ENCODE results near the gene ORAI1.
"Not testable (repeated sequence)": the region's sequence is repeated elsewhere in the genome, so short reads cannot be mapped to it uniquely, and the experiment has no call there.

Gene ORAI1

GRCh38 chr12:121626087-121626852 is at the start of gene ORAI1:
Gene ORAI1, plus strand, starts transcription at chr12:121626530.
- FAIRE-seq (no peak), DNase-seq (ENCODE audit: low spot score) (peak; percentile 97)

GRCh38 chr12:121576851-121577391 is 49.4 kb upstream of the ORAI1 start:
- FAIRE-seq (no peak), DNase-seq (ENCODE audit: low spot score) (no peak)

GRCh38 chr12:121577443-121578180 is 48.7 kb upstream of the ORAI1 start:
- DNase-seq (ENCODE audit: low spot score) (no peak), FAIRE-seq (no peak)

GRCh38 chr12:121578230-121579189 is 47.8 kb upstream of the ORAI1 start:
- FAIRE-seq (no peak), DNase-seq (ENCODE audit: low spot score) (no peak)

- DNase-seq (ENCODE audit: low spot score) (no peak), FAIRE-seq (no peak)
Measured at GRCh38 chr12:121579190-121579791, 47.0 kb upstream of the ORAI1 start.

- DNase-seq (ENCODE audit: low spot score) (peak; percentile 70), FAIRE-seq (no peak)
Measured at GRCh38 chr12:121579981-121580868, 46.1 kb upstream of the ORAI1 start.

- FAIRE-seq, result no peak
- DNase-seq (ENCODE audit: low spot score), result no peak
Measured at GRCh38 chr12:121580959-121581685, 45.2 kb upstream of the ORAI1 start, which contains the start of gene KDM2B. Gene KDM2B, minus strand, starts transcription at chr12:121581023. Its CDS starts 112 bp downstream, at chr12:121580911.

GRCh38 chr12:121581686-121582429 is 44.5 kb upstream of the ORAI1 start:
- FAIRE-seq, result no peak
- DNase-seq (ENCODE audit: low spot score), result no peak

- FAIRE-seq (no peak), DNase-seq (ENCODE audit: low spot score) (peak; percentile 59)
Measured at GRCh38 chr12:121582583-121583333, 43.6 kb upstream of the ORAI1 start.

- FAIRE-seq, result not testable (repeated sequence)
Measured at GRCh38 chr12:121583334-121583661, 43.0 kb upstream of the ORAI1 start.

GRCh38 chr12:121584885-121585284 is 41.4 kb upstream of the ORAI1 start:
- DNase-seq (ENCODE audit: low spot score); FAIRE-seq: not testable (repeated sequence)

More at GRCh38 chr12:121583334-121583661, 43.0 kb upstream of the ORAI1 start:
- not testable (repeated sequence) for DNase-seq (ENCODE audit: low spot score)

GRCh38 chr12:121590476-121591143 is 35.7 kb upstream of the ORAI1 start:
- no peak for DNase-seq (ENCODE audit: low spot score)
- FAIRE-seq, result no peak

GRCh38 chr12:121592320-121592719 is 34.0 kb upstream of the ORAI1 start:
- no peak for FAIRE-seq
- no peak for DNase-seq (ENCODE audit: low spot score)

- DNase-seq (ENCODE audit: low spot score) (no peak), FAIRE-seq (no peak)
Measured at GRCh38 chr12:121595520-121595919, 30.8 kb upstream of the ORAI1 start.

GRCh38 chr12:121596526-121596925 is 29.8 kb upstream of the ORAI1 start:
- FAIRE-seq (no peak), DNase-seq (ENCODE audit: low spot score) (no peak)

- no peak for FAIRE-seq
- no peak for DNase-seq (ENCODE audit: low spot score)
Measured at GRCh38 chr12:121600702-121601336, 25.5 kb upstream of the ORAI1 start.

- FAIRE-seq, result no peak
Measured at GRCh38 chr12:121602766-121603165, 23.6 kb upstream of the ORAI1 start.

More at GRCh38 chr12:121602766-121603165, 23.6 kb upstream of the ORAI1 start:
- DNase-seq (ENCODE audit: low spot score), result no peak
